Activated naive CD4-positive, alpha-beta T cell (primary cell): ENCODE data around the gene MKRN1.
"Not testable (repeated sequence)": the region's sequence is repeated elsewhere in the genome, so short reads cannot be mapped to it uniquely, and the experiment has no call there.

Source experiments
- DNase-seq, 4 experiments: peaks; one replicate each; lab custom pipeline; 2025; lab: John Stamatoyannopoulos, UW

The MKRN1 gene

DNA sequence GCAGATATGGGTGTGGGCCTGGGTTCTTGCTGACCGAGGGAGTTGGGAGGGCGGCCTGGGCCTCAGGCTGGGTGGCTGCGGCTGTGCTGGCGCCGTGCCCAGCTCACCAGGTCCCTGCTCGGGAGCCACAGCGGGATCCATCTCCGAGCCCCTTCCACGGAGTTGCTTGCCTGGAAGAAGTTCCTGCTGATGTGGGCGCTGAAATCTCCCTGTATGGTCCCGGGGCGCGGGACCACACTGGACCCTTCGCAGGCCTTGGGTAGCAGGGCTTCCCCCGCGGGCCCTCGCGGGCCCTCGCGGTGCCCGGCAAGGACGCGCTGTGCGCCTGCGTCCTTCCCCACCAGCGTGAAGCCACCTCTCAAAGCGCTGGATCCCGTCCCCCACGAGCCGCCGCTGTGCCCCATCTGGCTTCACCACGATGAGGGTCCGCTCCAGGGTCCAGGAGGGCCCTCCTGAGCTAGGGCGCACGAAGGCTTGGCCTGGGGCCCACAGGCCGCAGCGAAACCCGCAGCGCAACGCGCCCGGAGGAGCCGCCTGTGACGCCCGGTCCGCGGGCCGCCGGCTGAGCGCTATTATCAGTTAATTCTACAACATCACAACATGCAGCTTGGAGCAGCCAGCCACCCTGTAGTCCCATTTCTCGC, 43.9 kb downstream of the MKRN1 start:
- no peak for DNase-seq

DNA sequence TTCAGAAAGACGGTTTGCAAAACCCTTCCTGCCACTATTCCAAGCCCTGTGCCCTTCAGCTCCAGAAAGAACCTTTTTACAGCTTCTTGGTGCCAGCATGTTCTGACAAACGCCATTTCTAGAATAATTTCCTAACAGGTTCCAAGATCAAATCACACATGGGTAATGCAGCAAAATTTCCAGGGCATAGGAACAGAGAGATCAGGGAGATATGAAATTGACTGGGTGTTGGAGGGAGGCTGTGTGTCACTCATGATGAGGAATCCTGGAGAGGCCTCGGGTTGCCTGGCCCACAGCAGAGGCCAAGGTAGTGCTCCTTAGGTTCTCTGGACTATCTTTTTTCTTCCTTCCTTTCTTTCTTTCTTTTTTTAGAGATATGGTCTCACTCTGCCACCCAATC, 45.9 kb downstream of the MKRN1 start:
- no peak for DNase-seq

DNA sequence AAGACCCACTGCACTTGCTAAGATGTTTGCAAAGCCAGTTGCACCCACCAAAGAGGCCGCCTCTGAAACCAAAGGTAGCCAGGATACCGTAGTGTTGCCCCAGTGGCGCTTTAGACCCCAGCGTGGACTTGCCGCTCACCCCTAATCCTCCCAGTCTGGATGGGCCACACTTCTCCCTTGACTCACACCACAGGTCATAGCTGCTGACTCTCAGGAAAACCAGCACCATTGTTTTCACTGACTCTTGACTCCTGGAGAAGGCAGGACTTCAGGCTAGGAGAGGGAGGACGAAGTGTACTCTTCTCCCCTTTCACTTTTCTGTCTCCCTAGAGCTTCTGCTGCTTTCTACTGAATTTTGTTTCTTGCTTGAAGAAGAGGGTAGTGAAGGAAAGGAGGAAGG, 53.2 kb downstream of the MKRN1 start:
- DNase-seq: no peak

DNA sequence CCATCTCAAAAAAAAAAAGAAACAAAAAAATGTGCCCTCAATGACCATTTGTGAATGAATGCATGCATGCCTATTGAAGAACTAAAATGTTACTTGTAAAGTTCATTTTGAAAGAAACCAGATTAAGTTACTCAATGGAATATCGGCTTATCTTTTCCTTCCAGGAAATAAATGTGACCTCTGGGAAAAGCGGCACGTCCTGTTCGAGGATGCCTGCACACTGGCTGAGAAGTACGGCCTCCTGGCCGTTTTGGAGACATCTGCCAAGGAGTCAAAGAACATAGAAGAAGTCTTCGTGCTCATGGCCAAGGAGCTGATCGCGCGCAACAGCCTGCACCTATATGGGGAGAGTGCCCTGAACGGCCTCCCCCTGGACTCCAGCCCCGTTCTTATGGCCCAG, 53.6 kb downstream of the MKRN1 start:
- DNase-seq: no peak

DNA sequence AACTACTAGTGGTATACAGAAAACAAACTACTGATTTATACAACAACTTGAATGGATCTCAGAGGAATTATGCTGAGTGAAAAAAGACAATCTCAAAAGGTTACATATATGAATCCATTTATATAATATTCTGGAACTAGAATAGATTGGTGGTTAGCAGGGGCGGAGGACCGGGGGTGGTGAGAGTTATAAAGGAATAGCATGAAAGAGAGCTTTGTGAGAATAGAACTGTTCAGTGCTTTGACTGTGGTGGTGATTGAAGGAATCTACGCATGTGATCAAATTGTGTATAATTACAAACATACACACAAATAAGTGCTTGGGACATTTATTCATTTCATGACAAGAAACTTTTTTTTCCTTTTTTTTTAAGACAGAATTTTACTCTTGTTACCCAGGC, 55.8 kb downstream of the MKRN1 start:
- no peak for DNase-seq

DNA sequence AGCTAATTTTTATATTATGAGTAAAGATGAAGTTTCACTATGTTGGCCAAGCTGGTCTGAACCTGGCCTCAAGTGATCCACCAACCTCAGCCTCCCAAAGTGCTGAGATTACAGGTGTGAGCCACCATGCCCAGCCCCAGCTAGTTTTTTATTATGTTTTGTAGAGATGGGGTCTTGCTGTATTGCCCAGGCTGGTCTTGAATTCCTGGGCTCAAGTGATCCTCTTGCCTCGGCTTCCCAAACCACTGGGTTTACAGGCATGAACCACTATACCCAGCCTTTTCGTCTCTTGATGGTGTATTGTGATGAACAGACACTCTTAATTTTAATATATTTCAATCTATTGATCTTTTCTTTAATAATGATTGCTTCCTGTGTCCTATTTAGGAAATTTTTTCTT, 57.8 kb downstream of the MKRN1 start:
- DNase-seq: no peak

DNA sequence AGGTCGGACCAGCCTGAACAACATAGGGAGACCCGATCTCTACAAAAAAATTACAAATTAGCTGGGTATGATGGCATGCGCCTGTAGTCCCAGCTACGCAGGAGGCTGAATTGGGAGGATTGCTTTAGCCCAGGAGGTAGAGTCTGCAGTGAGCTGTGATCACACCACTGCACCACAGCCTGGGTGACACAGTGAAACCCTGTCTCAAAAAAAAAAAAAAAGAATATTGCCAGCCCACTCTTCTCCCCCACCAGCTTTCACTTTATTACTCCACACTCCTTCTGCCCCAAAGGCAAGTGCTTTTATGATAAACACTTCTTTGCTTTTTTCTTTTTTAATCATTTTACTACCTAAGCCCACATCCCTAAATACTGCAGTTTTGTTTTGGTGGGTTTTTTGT, 60.7 kb downstream of the MKRN1 start:
- DNase-seq: no peak

DNA sequence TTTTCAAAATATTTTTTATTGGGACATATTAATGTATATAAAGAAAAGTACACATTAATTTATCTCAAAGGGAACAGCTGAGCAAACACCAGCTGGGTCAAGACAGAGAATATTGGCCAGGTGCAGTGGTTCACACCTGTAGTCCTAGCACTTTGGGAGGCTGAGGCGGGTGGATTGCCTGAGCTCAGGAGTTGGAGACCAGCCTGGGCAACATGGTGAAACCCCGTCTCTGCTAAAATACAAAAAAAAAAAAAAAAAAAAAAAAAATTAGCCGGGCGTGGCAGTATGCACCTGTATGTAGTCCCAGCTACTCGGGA, 61.2 kb downstream of the MKRN1 start:
- not testable (repeated sequence) for DNase-seq

DNA sequence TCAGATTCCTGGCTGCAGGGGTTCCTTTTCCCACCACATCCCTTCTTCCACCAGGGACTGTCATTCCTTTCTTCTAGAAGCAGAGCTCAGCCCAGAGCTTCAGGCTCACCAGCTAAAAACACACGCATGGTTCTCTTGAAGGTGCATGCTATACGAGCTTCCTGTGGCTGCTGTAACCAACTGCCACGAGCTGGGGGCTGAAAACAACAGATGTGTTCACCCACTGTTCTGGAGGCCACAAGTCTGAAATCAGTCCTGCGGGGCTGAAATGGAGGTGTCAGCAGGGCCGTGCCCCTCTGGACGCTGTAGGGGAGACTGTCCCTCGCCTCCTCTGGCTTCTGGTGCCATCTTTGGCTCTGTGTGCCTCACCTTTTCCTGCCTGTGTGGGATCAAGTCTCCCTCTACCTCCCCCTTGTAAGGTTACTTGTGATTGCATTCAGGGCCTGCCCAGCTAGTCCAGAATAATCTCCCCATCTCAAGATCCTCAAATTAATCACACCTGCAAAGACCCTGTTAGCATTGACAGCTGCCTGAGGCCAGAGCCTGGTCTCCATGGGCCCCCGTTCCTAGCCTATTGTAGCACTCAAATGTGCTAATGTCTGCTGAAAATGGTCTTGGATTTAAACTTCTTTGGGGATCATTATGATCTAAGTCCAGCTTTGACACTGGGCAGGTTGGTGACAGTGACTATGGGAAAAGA, 61.7 kb downstream of the MKRN1 start:
- no peak for DNase-seq

DNA sequence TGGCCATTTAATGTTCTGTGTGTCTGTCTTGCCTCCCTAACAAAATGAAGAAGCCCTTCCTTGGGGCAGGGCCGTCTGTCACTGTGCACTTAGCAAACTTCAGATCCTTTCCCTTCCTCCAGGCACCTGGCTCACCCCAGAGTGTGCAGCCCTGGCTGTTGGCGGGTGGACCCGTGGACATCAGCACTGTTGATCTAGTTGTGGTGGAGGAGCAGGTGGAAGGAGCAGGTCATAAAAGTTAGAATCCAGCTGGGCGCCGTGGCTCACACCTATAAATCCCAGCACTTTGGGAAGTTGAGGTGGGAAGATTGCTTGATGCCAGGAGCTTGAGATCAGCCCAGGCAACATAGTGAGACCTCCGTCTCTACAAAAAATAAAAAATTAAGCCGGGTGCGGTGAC, 62.7 kb downstream of the MKRN1 start:
- no peak for DNase-seq

DNA sequence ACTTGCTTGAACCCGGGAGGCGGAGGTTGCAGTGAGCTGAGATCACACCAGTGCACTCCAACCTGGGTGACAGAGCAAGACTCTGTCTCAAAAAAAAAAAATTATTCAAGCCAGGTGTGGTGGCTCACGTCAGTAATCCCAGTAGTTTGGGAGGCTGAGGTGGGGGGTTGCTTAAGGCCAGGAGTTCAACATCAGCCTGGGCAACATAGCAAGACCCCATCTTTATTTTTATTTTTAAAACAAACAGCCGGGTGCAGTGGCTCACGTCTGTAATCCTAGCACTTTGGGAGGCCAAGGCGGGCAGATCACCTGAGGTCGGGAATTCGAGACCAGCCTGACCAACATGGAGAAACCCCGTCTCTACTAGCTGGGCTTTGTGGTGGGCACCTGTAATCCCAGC, 63.5 kb downstream of the MKRN1 start:
- DNase-seq: not testable (repeated sequence)

DNA sequence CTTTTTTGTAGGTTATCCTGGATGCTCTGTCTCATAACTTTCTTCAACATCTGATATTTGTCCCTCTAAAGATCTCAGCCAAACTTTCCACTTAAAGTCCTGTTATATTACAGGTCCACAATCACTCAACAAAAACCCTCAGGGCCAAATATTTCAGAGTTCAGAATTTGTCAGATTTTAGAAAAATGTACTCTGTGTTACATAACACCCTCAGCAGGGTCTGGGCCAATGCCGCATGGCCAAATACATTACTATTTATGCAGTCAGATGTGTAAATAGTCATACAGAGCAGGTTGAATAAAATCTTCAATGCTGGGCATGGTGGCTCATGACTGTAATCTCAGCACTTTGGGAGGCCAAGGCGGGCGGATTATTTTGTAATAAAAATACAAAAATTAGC, 63.9 kb downstream of the MKRN1 start:
- no peak for DNase-seq

DNA sequence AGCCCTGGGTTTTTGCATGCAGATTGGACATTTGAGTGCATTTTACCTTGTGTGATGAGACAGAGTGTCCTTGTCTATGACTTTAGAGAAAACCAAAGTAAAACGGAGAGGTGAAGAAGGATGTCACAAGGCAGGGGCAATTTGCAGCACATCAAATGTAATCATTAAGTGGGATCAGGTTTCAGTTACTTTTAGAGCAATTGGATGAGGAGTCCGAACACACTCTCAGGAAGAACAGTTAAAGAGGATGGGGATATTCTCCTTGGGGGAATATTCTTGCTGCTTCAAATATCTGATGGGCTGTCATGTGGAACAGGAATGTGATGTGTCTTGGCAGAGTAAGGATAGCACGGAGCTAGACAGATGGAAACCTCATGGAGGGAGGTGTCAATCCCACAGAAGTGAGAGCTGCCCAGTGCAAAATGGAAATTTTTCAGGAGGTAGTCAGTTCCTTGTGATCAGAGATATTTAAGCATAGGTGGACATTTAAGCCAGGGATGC, 74.7 kb downstream of the MKRN1 start:
- DNase-seq: no peak

DNA sequence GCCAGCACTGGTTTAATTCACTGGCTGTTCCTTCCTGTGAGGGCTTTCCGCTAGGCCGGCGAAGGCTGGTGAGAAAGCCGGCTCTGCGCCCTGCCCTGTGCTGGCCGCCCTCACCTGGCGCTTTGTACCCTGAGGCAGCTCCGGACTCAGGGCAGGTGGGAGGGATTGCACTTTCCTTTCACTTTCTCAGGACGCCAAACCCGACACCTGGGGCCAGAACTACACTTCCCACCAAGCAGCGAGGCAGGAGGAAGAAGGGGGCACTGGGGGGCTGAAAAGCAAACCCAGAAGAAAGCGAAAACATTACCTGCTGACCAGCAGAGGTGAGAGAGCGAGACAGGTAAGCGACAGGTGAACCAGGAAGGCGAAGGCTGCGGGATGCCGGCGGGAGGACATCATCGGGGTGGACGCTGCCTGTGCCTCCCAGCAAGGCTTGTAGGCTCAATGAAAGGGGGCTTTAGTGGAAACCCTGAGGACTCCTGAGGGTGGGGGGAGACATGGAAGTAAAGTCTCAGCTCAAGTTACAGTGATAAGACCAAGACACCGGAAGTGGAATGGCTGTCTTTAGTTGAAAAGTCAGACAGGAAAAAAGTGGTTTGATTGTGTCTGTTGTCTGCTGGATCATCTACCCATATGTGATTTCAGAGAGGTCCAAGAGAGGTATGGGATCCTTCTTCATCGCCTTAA, 75.3 kb downstream of the MKRN1 start, which contains the start of gene RAB19:
TSS of gene RAB19 (plus strand) at position 181 of the 687 bp plus-strand sequence. CDS start 3,589 bp downstream, outside the sequence.
- DNase-seq: peak in 3 of 4 experiments; percentile 4 to 34 (median 5)
